ENCODE data around the gene SUGCT.
"Not testable (repeated sequence)": the region's sequence is repeated elsewhere in the genome, so short reads cannot be mapped to it uniquely, and the experiment has no call there.

Gene SUGCT

DNA sequence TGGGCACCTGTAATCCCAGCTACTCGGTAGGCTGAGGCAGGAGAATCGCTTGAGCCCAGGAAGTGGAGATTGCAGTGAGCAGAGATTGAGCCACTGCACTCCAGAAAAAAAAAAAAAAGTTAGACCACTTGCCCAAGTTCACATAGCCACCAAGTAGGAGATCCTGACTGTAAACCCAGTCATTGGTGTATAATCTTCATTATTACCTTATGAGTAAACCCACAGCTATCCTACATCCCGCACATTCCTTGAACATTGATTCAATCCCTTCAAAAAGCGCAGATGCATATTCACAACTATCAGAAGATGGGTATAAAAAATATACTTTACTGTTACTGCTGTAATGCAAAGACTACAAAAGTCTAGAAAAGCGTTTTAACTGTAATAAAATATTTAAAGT is 512.9 kb downstream of the SUGCT start:
- TF ChIP-seq ZFX (IDR thresholded peaks at IDR 0.05) = no peak
- TF ChIP-seq, protein P1, sequence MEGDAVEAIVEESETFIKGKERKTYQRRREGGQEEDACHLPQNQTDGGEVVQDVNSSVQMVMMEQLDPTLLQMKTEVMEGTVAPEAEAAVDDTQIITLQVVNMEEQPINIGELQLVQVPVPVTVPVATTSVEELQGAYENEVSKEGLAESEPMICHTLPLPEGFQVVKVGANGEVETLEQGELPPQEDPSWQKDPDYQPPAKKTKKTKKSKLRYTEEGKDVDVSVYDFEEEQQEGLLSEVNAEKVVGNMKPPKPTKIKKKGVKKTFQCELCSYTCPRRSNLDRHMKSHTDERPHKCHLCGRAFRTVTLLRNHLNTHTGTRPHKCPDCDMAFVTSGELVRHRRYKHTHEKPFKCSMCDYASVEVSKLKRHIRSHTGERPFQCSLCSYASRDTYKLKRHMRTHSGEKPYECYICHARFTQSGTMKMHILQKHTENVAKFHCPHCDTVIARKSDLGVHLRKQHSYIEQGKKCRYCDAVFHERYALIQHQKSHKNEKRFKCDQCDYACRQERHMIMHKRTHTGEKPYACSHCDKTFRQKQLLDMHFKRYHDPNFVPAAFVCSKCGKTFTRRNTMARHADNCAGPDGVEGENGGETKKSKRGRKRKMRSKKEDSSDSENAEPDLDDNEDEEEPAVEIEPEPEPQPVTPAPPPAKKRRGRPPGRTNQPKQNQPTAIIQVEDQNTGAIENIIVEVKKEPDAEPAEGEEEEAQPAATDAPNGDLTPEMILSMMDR (conservative IDR thresholded peaks at IDR 0.05) = no peak
- H3K27ac ChIP-seq = no peak overlapping the region

- TF ChIP-seq ZFX (IDR thresholded peaks at IDR 0.05) = no peak
- TF ChIP-seq, protein P1 (conservative IDR thresholded peaks at IDR 0.05) = no peak
- no peak overlapping the region for H3K27ac ChIP-seq
Observed at GRCh38 chr7:40649247-40649646, 514.4 kb downstream of the SUGCT start.

DNA sequence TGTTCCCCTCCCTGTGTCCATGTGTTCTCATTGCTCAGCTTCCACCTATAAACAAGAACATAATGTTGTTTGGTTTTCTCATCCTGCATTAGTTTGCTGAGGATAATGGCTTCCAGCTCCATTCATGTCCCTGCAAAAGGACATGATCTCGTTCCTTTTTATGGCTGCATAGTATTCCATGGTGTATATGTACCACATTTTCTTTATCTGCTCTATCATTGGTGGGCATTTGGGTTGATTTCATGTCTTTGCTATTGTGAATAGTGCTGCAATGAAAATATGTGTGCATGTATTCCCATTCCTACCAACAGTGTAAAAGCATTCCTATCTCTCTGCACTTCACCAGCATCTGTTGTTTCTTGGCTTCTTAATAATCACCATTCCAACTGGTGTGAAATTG is 516.1 kb downstream of the SUGCT start:
- not testable (repeated sequence) for H3K27ac ChIP-seq

- TF ChIP-seq, protein P1 (conservative IDR thresholded peaks at IDR 0.05) = no peak
- no peak for TF ChIP-seq ZFX (IDR thresholded peaks at IDR 0.05)
- H3K27ac ChIP-seq = no peak overlapping the region
Observed at GRCh38 chr7:40654171-40654570, 519.4 kb downstream of the SUGCT start.

- TF ChIP-seq, protein P1 (conservative IDR thresholded peaks at IDR 0.05) = no peak
- TF ChIP-seq ZFX (IDR thresholded peaks at IDR 0.05) = no peak
- no peak overlapping the region for H3K27ac ChIP-seq
Observed at GRCh38 chr7:40655426-40655825, 520.6 kb downstream of the SUGCT start.

- TF ChIP-seq, protein P1 (conservative IDR thresholded peaks at IDR 0.05) = no peak
- TF ChIP-seq ZFX (IDR thresholded peaks at IDR 0.05) = no peak
- H3K27ac ChIP-seq = no peak overlapping the region
Observed at GRCh38 chr7:40656349-40656748, 521.5 kb downstream of the SUGCT start.

DNA sequence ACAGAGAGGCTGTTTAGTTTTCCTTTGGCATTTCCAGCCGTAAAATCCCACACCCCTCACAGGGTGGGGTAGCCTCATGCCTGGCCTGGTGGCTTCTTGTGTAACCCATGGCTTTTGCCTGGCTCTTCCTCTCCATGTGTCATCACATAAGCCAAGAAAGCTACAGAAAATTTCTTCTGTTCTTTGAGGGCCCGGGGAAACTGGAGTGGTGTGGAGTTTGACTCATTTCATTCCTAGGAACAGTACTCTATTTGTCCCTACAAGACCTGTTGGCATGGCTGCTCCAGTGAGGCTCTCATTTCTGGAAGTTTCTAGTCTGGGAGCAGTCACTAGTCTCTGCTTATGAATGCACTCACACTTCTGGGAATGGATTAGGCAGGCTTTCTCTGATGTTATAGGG is 523.9 kb downstream of the SUGCT start:
- no peak for TF ChIP-seq ZFX (IDR thresholded peaks at IDR 0.05)
- TF ChIP-seq, protein P1 (conservative IDR thresholded peaks at IDR 0.05) = no peak
- H3K27ac ChIP-seq = no peak overlapping the region

DNA sequence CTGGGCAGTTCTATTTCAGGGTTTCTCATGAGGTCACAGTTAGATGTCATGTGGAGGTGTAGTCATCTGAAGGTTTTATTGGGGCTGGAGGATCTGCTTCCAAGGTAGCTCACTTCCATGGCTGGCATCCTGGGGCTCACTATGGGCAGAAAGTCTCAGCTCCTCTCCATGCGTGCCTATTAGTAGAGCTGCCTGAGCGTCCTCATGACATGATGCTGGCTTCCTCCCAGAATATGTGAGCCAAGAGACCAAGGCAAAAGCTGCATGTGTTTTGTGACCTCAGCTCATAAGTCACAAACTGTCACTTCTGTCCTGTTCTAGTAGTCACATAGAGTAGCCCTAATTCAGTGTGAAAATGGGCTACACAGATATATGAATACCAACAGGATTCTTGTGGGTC is 524.4 kb downstream of the SUGCT start:
- no peak overlapping the region for H3K27ac ChIP-seq
- no peak for TF ChIP-seq ZFX (IDR thresholded peaks at IDR 0.05)
- TF ChIP-seq, protein P1 (conservative IDR thresholded peaks at IDR 0.05) = no peak

Measured in C4-2B (cell line).